ENCODE results near the gene SUGP1.

DNA sequence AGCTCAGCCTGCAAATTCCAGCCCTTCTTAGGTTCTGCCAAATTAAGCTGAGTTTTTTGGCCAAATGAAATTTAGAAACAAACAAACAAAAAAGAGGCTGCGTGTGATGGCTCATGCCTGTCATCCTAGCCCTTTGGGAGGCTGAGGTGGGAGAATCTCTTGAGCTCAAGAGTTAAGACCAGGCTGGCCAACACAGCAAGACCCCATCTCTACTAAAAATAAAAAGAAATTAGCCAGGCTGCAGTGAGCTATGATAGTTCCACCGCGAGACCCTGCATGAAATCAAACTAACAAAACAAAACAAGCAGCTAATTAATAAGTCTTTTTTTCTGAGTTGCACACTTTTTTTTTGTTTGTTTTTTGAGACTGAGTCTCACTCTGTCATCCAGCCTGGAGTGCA, 90.6 kb downstream of the SUGP1 start:
- no peak for TF ChIP-seq CTCF (conservative IDR thresholded peaks at IDR 0.05; ENCODE audit: low read depth, low read length)
- TF ChIP-seq EZH2 (IDR thresholded peaks at IDR 0.05; ENCODE audit: borderline replicate concordance, low read depth, low read length, poor library complexity, severe bottlenecking) = no peak
